ENCODE data around the gene NHLH1.

NHLH1 gene

DNA sequence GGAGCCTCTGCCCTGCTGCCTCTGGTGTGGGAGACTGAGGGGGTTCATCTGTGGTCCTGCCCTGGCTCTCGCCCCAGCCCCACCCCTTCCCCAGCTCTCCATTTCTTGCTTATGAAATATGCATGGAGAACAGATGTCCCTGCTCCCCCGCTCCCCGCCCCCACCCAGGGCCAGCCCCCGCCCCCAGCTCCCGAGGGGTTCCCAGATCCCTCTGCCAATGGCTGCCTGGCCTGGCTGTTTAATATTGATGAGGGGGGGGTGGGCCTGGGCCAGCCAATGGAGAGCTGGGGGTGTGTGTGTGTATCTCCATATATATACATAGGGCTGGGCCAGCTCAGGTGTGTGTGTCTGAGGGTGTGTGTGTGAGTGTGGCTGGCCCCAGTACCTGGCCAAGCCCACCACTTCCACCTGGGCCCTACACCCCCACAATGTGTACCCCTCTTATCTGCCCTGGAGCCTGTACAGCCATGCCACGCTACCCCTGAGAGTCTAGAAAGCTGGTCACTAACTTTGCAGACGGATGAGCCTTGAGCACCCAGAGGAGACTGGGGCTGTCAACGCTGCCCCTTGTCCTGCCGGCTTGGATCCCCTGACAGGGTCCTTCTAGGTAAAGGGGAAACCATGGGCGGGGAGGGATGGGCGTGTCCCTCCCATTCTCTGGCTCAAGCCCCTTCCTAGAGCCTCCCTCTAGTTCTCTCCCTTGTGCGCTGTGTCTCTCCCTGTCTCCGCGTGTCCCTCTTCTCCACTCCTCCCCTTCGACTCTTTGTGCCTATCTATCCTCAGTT is at the start of gene NHLH1:
TSS of gene NHLH1 (plus strand) at position 341 of the 785 bp plus-strand sequence. CDS start 3,661 bp downstream, outside the sequence.
- Histone ChIP-seq H3K9me3 (ENCODE audit: control insufficient read depth in 2 of 2, low read length in 2 of 2) (no peaks in the 10 kb centered on the region), H3K27ac (ENCODE audit: low read length) (no peak within 1 kb of the TSS), H3K36me3 (ENCODE audit: control insufficient read depth in 2 of 2, insufficient read depth in 2 of 2, low read length in 2 of 2) (no peaks in the 10 kb centered on the region), H3K27me3 (ENCODE audit: control insufficient read depth in 1 of 2, insufficient read depth in 2 of 2, low read length in 2 of 2) (peaks cover 3 to 8% of the 10 kb centered on the region in 2 donors), H3K9ac (ENCODE audit: low read length in 2 of 2) (no peak within 1 kb of the TSS), H3K4me1 (ENCODE audit: control insufficient read depth, insufficient read depth, low read length) (no peaks in the 10 kb centered on the region), H3K4me3 (ENCODE audit: low read length in 2 of 2) (no peak within 1 kb of the TSS)

DNA sequence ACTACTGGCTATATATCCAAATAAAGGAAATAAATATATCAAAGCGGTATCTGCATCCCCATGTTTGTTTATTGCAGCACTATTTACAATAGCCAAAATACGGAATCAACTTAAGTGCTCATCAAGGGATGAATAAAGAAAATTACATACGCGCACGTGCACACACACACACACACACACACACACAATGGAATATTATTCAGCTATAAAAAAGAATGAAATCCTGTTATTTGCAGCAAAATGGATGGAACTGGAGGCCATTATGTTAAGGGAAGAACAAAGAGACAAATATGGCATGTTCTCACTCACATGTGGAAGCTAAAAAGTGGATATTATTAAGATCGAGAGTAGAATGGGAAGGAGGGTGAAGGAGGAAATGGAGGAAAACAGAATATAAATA is 44.0 kb upstream of the NHLH1 start:
- H3K9ac ChIP-seq (ENCODE audit: low read length in 2 of 2) = no peak overlapping the region
- peaks cover 30 to 45% of the 10 kb centered on the region in 2 donors for H3K36me3 ChIP-seq (ENCODE audit: control insufficient read depth in 2 of 2, insufficient read depth in 2 of 2, low read length in 2 of 2)
- H3K27me3 ChIP-seq (ENCODE audit: control insufficient read depth in 1 of 2, insufficient read depth in 2 of 2, low read length in 2 of 2) = no peaks in the 10 kb centered on the region
- no peaks in the 10 kb centered on the region for H3K9me3 ChIP-seq (ENCODE audit: control insufficient read depth in 2 of 2, low read length in 2 of 2)
- no peak overlapping the region for H3K4me3 ChIP-seq (ENCODE audit: low read length in 2 of 2)
- H3K27ac ChIP-seq (ENCODE audit: low read length) = no peak overlapping the region
- no peaks in the 10 kb centered on the region for H3K4me1 ChIP-seq (ENCODE audit: control insufficient read depth, insufficient read depth, low read length)

DNA sequence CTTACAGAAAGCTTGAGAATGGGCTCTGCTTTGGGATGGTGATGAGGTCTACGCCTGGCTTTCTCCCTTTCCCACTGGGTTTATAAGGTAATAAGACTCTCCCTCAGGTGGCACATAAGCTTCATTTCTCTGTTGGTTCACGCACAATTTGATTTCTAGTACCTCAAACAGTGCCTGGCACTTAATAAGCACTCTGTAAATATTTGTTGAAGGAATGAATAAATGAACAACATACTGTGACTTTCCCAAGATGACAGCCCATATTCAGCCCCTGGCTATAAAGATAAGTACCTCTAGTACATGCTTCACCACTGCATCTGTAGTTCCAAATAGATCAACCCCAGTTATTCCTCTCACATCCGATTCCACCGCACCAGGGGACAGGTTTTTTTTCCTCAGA is 41.6 kb upstream of the NHLH1 start:
- no peaks in the 10 kb centered on the region for H3K9me3 ChIP-seq (ENCODE audit: control insufficient read depth in 2 of 2, low read length in 2 of 2)
- H3K4me3 ChIP-seq (ENCODE audit: low read length in 2 of 2) = no peak overlapping the region
- no peak overlapping the region for H3K9ac ChIP-seq (ENCODE audit: low read length in 2 of 2)
- peaks cover 45 to 65% of the 10 kb centered on the region in 2 donors for H3K36me3 ChIP-seq (ENCODE audit: control insufficient read depth in 2 of 2, insufficient read depth in 2 of 2, low read length in 2 of 2)
- no peaks in the 10 kb centered on the region for H3K4me1 ChIP-seq (ENCODE audit: control insufficient read depth, insufficient read depth, low read length)
- no peaks in the 10 kb centered on the region for H3K27me3 ChIP-seq (ENCODE audit: control insufficient read depth in 1 of 2, insufficient read depth in 2 of 2, low read length in 2 of 2)
- no peak overlapping the region for H3K27ac ChIP-seq (ENCODE audit: low read length)

DNA sequence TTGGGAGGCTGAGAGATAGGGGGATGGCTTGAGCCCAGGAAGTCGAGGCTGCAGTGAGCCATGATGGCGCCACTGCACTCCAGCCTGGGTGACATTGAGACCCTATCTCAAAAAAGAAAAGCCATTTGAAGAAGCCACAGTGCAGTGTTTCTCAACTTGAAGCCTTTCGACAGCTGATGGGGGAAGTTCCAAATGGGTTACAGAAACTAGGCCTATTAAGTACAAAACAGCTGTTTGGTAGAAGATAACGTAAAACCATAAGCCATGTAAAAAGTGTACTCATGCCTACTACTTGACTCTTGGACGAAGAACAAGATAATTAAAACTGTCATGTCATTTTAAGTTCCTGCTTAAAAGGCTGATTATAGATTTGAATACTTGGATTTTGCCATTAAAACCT is 40.5 kb upstream of the NHLH1 start:
- Histone ChIP-seq H3K4me1 (ENCODE audit: control insufficient read depth, insufficient read depth, low read length) (no peaks in the 10 kb centered on the region), H3K36me3 (ENCODE audit: control insufficient read depth in 2 of 2, insufficient read depth in 2 of 2, low read length in 2 of 2) (peaks cover 50 to 65% of the 10 kb centered on the region in 2 donors), H3K9me3 (ENCODE audit: control insufficient read depth in 2 of 2, low read length in 2 of 2) (no peaks in the 10 kb centered on the region), H3K4me3 (ENCODE audit: low read length in 2 of 2) (no peak overlapping the region), H3K9ac (ENCODE audit: low read length in 2 of 2) (no peak overlapping the region), H3K27ac (ENCODE audit: low read length) (no peak overlapping the region), H3K27me3 (ENCODE audit: control insufficient read depth in 1 of 2, insufficient read depth in 2 of 2, low read length in 2 of 2) (no peaks in the 10 kb centered on the region)

DNA sequence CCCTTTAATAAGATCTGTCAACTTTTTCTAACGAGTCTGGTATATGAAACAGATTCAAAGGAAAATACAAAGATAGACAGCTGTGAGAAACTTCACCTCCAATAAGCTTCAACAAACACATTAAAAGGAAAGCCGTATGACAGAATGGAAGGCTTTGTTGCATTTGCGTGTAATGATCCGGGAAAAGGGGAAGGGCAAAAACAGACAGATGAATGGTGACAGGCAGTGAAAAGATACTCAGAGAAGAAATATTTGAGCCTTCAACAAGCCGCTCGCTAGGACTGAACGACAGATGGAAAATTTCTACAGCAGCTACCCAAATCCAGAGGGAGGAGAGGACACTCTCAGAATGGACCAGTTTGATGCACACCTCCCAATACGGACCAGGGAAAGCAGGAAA is 38.7 kb upstream of the NHLH1 start:
- Histone ChIP-seq H3K9me3 (ENCODE audit: control insufficient read depth in 2 of 2, low read length in 2 of 2) (no peaks in the 10 kb centered on the region), H3K4me3 (ENCODE audit: low read length in 2 of 2) (no peak overlapping the region), H3K9ac (ENCODE audit: low read length in 2 of 2) (no peak overlapping the region), H3K36me3 (ENCODE audit: control insufficient read depth in 2 of 2, insufficient read depth in 2 of 2, low read length in 2 of 2) (peaks cover 52 to 66% of the 10 kb centered on the region in 2 donors), H3K4me1 (ENCODE audit: control insufficient read depth, insufficient read depth, low read length) (no peaks in the 10 kb centered on the region), H3K27ac (ENCODE audit: low read length) (no peak overlapping the region), H3K27me3 (ENCODE audit: control insufficient read depth in 1 of 2, insufficient read depth in 2 of 2, low read length in 2 of 2) (no peaks in the 10 kb centered on the region)

DNA sequence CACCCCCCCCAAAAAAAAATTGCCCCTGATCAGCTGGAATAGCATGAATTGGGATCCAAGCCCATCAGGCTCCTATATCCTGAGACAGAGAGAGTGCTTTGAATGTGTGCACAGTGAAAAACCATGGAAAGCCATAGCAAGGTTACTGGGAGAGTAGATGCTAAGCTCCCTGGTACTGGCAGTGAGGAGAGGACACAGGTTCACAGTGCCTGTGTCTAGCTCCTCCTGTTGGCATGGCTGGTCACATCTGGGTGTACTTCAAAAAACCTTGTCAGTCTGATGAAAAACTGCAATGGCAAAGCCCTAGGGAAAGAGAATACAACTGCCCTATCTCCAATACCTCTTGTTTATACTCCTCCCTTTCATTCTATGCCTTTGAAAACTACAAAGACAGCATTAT is 36.8 kb upstream of the NHLH1 start:
- no peak overlapping the region for H3K4me3 ChIP-seq (ENCODE audit: low read length in 2 of 2)
- H3K27ac ChIP-seq (ENCODE audit: low read length) = no peak overlapping the region
- peaks cover 45 to 68% of the 10 kb centered on the region in 2 donors for H3K36me3 ChIP-seq (ENCODE audit: control insufficient read depth in 2 of 2, insufficient read depth in 2 of 2, low read length in 2 of 2)
- no peaks in the 10 kb centered on the region for H3K4me1 ChIP-seq (ENCODE audit: control insufficient read depth, insufficient read depth, low read length)
- H3K9me3 ChIP-seq (ENCODE audit: control insufficient read depth in 2 of 2, low read length in 2 of 2) = no peaks in the 10 kb centered on the region
- no peak overlapping the region for H3K9ac ChIP-seq (ENCODE audit: low read length in 2 of 2)
- no peaks in the 10 kb centered on the region for H3K27me3 ChIP-seq (ENCODE audit: control insufficient read depth in 1 of 2, insufficient read depth in 2 of 2, low read length in 2 of 2)

DNA sequence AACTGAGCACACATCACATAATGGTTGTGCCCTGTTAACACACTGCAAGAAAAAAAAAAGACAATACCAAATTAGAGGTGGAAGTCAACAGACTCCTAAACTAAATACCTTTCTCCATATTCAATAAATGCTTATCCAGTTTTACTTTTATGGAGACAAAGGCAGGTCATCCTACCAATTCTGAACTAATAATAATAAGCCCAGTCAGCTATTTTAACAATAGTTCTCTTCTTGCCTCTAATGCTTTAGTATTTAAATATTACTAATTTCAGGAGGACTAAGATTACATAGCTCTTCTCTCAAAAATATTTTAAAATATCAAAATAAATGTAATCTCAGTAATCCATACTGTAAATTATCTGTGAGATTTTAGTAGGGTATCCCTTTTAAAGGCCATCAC is 34.4 kb upstream of the NHLH1 start:
- H3K4me1 ChIP-seq (ENCODE audit: control insufficient read depth, insufficient read depth, low read length) = no peaks in the 10 kb centered on the region
- peaks cover 34 to 49% of the 10 kb centered on the region in 2 donors for H3K36me3 ChIP-seq (ENCODE audit: control insufficient read depth in 2 of 2, insufficient read depth in 2 of 2, low read length in 2 of 2)
- H3K27me3 ChIP-seq (ENCODE audit: control insufficient read depth in 1 of 2, insufficient read depth in 2 of 2, low read length in 2 of 2) = no peaks in the 10 kb centered on the region
- no peak overlapping the region for H3K27ac ChIP-seq (ENCODE audit: low read length)
- no peaks in the 10 kb centered on the region for H3K9me3 ChIP-seq (ENCODE audit: control insufficient read depth in 2 of 2, low read length in 2 of 2)
- no peak overlapping the region for H3K4me3 ChIP-seq (ENCODE audit: low read length in 2 of 2)
- no peak overlapping the region for H3K9ac ChIP-seq (ENCODE audit: low read length in 2 of 2)

DNA sequence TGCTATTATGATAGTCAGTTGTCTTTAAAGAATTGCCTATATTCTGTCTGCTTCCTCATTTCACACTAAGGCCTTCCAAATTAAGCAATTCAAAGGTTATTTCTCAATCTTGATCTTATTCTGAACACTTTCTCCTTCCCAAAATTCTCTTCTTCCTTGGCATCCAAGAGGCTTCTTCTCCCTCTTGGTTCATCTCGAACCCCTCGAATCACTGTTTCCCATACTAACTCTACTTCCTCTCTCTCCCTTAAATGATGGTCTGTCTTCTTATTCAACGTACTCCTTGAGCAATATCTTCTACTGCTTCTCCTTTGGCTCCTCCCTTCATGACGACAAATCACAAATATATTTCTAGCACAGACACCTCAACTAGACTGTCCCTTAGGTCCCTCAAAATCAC is 28.3 kb upstream of the NHLH1 start:
- no peak overlapping the region for H3K9ac ChIP-seq (ENCODE audit: low read length in 2 of 2)
- H3K4me3 ChIP-seq (ENCODE audit: low read length in 2 of 2) = no peak overlapping the region
- H3K27ac ChIP-seq (ENCODE audit: low read length) = no peak overlapping the region
- no peaks in the 10 kb centered on the region for H3K27me3 ChIP-seq (ENCODE audit: control insufficient read depth in 1 of 2, insufficient read depth in 2 of 2, low read length in 2 of 2)
- H3K4me1 ChIP-seq (ENCODE audit: control insufficient read depth, insufficient read depth, low read length) = peaks cover 10% of the 10 kb centered on the region
- no peaks in the 10 kb centered on the region for H3K9me3 ChIP-seq (ENCODE audit: control insufficient read depth in 2 of 2, low read length in 2 of 2)
- peaks cover 18 to 27% of the 10 kb centered on the region in 2 donors for H3K36me3 ChIP-seq (ENCODE audit: control insufficient read depth in 2 of 2, insufficient read depth in 2 of 2, low read length in 2 of 2)

DNA sequence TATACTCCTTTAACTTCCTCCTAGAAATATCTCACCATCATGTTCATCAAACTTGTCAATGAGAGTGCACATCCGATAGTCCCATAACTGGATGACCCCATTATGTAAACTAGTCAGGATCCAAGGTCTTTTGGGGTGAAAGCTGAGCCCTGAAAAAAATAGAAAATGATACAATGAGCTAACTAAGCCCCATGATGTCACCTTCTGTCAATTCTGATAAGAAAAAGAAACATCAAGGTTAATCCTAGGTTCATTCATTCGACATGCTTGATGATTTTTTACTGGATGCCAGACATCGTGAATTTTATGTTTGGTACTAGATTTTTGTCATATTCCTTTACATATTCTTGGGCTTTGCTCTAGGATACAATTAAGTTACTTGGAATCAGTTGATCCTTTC is 26.7 kb upstream of the NHLH1 start:
- Histone ChIP-seq H3K36me3 (ENCODE audit: control insufficient read depth in 2 of 2, insufficient read depth in 2 of 2, low read length in 2 of 2) (peaks cover 18% of the 10 kb centered on the region in 2 donors), H3K27me3 (ENCODE audit: control insufficient read depth in 1 of 2, insufficient read depth in 2 of 2, low read length in 2 of 2) (no peaks in the 10 kb centered on the region), H3K9me3 (ENCODE audit: control insufficient read depth in 2 of 2, low read length in 2 of 2) (no peaks in the 10 kb centered on the region), H3K27ac (ENCODE audit: low read length) (no peak overlapping the region), H3K4me1 (ENCODE audit: control insufficient read depth, insufficient read depth, low read length) (peaks cover 16% of the 10 kb centered on the region), H3K4me3 (ENCODE audit: low read length in 2 of 2) (no peak overlapping the region), H3K9ac (ENCODE audit: low read length in 2 of 2) (no peak overlapping the region)

DNA sequence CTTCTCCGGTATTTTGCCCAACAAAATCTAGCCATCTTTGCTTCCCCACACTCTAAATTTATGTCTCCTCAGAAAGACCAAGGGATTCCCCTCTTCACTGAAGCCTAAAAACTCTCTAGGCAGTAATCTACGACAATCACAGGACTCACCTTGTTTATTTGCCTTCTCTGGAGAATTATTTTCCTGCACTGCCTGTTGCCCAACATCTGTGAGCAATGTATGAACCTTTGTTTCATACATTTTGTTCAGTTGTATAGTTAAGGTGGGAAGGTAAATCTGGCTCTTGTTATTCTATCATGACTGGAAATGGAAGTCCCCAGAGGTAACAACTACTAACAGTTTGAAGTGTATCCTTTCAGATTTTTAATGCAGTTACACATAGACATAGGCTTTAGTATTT is 26.0 kb upstream of the NHLH1 start:
- Histone ChIP-seq H3K9ac (ENCODE audit: low read length in 2 of 2) (no peak overlapping the region), H3K4me3 (ENCODE audit: low read length in 2 of 2) (no peak overlapping the region), H3K36me3 (ENCODE audit: control insufficient read depth in 2 of 2, insufficient read depth in 2 of 2, low read length in 2 of 2) (peaks cover 18% of the 10 kb centered on the region in 2 donors), H3K27ac (ENCODE audit: low read length) (no peak overlapping the region), H3K9me3 (ENCODE audit: control insufficient read depth in 2 of 2, low read length in 2 of 2) (no peaks in the 10 kb centered on the region), H3K27me3 (ENCODE audit: control insufficient read depth in 1 of 2, insufficient read depth in 2 of 2, low read length in 2 of 2) (no peaks in the 10 kb centered on the region), H3K4me1 (ENCODE audit: control insufficient read depth, insufficient read depth, low read length) (peaks cover 16% of the 10 kb centered on the region)

DNA sequence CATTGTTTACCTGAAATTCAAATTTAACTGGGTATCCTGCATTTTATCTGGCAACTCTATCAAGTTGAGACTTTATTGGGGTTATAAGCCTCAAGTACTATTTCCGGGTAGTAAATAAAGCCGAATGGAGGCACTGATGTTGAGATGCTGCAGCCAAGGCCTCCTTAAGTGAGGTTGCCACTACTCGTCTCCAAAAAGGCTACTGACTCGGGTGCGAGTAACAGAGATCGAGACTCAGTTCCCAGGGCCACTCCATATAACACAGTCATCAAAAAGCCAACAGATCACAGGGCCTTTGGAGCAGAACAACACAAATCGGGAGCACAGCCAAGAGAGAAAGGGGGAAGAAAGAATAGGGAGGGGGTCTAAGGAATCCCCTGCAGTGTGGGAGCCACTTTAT is 24.3 kb upstream of the NHLH1 start:
- peak overlapping the region; percentile 98 for H3K4me3 ChIP-seq (ENCODE audit: low read length in 2 of 2)
- H3K36me3 ChIP-seq (ENCODE audit: control insufficient read depth in 2 of 2, insufficient read depth in 2 of 2, low read length in 2 of 2) = peaks cover 15 to 25% of the 10 kb centered on the region in 2 donors
- peaks cover 16% of the 10 kb centered on the region for H3K4me1 ChIP-seq (ENCODE audit: control insufficient read depth, insufficient read depth, low read length)
- no peaks in the 10 kb centered on the region for H3K27me3 ChIP-seq (ENCODE audit: control insufficient read depth in 1 of 2, insufficient read depth in 2 of 2, low read length in 2 of 2)
- H3K9ac ChIP-seq (ENCODE audit: low read length in 2 of 2) = peak overlapping the region; percentile 99
- H3K27ac ChIP-seq (ENCODE audit: low read length) = peak overlapping the region; percentile 89
- H3K9me3 ChIP-seq (ENCODE audit: control insufficient read depth in 2 of 2, low read length in 2 of 2) = no peaks in the 10 kb centered on the region

All from stomach smooth muscle (tissue), 2 donors.